Measurements from ENCODE around the gene CMSS1. TPM values are rescaled to one million over a fixed set of nuclear protein-coding genes. Genes with fewer than 3 reads are reported as not detected.

CMSS1 gene
- total RNA-seq, 1 donor, result 27.8 TPM

DNA sequence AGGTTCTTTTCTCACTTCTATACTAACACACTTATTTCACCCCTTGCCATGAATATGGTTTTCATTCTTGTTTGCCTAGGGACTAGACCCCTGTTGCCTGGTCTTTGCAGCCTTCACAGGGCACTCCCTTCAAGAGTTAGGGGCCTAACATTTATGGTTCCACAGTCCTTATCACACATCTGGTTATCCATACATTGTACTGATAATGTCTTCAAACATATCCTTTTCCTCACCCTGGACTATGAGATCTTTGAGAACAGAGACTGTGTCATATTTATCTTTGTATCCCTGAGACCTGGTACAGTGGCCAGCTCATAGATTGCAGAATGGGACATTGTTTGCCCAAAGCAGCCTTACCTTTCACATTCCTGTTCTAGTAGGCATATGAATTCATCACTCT lies 106.2 kb downstream of the CMSS1 start:
- TF ChIP-seq CTCF (IDR thresholded peaks at IDR 0.05; ENCODE audit: insufficient read depth, low read length), result no peak
- H3K4me3 ChIP-seq (ENCODE audit: low read depth, low read length), result no peak overlapping the region
- no peak for DNase-seq (ENCODE audit: low read depth)

DNA sequence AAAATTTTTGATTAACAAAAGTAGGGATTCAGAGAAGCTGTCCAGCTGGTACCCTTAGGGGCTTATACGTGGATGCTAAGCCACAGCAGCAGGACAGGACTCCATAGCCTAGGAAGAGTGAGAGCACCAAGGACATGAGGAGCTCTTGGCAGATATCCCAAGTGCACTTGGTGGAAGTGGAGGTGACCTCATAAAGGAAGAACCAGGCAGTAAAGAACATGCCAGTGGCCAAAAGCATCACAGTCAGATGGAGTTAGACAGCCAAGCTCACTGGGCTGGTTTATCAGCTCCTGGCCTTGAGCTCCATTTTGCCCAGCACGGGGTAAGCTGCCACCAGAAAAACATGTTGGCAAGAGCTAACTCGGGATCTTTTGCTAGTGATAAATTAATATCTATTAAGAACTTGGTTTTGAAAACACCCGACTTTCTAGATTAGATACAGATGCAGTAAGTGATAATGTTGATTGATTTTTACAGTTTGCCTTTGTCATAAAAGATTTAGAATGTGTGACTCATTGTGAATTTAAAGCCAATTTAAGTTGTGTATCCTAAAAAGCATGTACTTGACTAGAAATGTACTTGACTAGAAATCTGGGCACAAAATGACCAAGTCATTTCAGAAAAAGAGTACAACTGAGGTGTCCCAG lies 108.0 kb downstream of the CMSS1 start:
- TF ChIP-seq CTCF (IDR thresholded peaks at IDR 0.05; ENCODE audit: insufficient read depth, low read length), result no peak
- no peak overlapping the region for H3K4me3 ChIP-seq (ENCODE audit: low read depth, low read length)
- DNase-seq (ENCODE audit: low read depth), result peak; percentile 91

DNA sequence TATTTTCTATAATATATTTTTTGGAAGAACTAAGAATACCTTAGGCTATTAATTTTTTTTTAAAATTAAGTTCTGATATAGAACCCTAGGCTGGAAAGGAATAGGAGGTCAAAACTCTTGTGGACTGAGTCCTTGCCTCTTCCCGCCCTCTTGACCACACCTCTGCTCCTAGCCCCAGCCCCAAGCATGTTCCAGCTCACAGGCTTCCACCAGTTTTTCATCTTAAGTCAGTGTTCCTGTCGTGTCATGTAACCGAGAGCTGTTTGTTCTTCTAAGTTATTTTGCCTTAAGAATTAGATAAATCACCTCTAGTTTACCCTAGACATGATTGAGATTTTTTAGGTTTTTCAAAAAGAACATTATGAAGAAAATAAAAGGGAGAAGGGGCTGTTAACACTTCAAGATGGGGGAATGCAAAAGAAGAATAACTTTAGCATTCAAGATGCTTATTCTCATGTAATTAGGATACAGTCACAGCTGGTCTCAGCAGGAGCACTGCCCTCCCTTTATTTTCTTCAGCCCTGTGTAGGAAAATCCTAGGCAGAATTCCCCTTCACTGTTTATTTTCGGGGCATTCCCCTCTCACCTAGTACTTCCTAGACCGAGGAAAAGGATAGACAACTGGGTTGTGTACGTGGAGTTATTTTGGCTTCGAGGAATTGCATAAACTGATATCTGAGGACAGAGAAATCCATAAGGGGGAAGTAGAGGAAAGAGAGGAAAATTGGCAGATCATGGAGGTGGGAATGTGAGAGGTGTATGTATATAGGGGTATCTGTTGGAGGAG lies 110.2 kb downstream of the CMSS1 start:
- no peak for DNase-seq (ENCODE audit: low read depth)
- no peak for TF ChIP-seq CTCF (IDR thresholded peaks at IDR 0.05; ENCODE audit: insufficient read depth, low read length)
- no peak overlapping the region for H3K4me3 ChIP-seq (ENCODE audit: low read depth, low read length)

- no peak overlapping the region for H3K4me3 ChIP-seq (ENCODE audit: low read depth, low read length)
- DNase-seq (ENCODE audit: low read depth), result no peak
- TF ChIP-seq CTCF (IDR thresholded peaks at IDR 0.05; ENCODE audit: insufficient read depth, low read length), result peak; percentile 45
These were observed 111.4 kb downstream of the CMSS1 start for GRCh38 chr3:99928771-99929744.

- no peak for TF ChIP-seq CTCF (IDR thresholded peaks at IDR 0.05; ENCODE audit: insufficient read depth, low read length)
- DNase-seq (ENCODE audit: low read depth), result peak; percentile 75
- peak overlapping the region; percentile 23 for H3K4me3 ChIP-seq (ENCODE audit: low read depth, low read length)
These were observed 112.1 kb downstream of the CMSS1 start for GRCh38 chr3:99929745-99930139.

DNA sequence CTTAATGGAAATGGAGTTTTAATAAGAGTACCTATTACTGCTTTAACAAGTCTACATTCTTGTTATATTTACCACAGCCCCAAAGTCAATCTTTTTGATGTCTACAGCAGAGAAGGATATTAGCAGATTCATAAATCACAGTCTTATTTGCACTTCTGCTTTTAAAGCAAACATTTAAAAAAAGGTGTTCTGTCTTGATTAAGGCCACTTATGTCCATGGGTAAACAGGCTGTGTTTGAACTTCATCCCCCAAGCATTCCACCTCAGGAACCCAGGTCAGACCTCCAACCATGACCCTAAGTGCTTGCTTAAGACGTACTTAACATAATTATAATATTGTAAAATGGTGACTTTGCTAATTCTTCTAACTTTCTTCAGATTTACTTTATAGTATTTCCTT lies 113.4 kb downstream of the CMSS1 start:
- TF ChIP-seq CTCF (IDR thresholded peaks at IDR 0.05; ENCODE audit: insufficient read depth, low read length), result no peak
- H3K4me3 ChIP-seq (ENCODE audit: low read depth, low read length), result no peak overlapping the region
- no peak for DNase-seq (ENCODE audit: low read depth)
